NCI-H1417 (cell line): ENCODE data around the gene TEKT5.
"Not testable (repeated sequence)": the region's sequence is repeated elsewhere in the genome, so short reads cannot be mapped to it uniquely, and the experiment has no call there.

Source experiments
- DNase-seq, 3 experiments: peaks; one replicate each; lab custom pipeline; 2025; lab: John Stamatoyannopoulos, UW

The TEKT5 gene

GRCh38 chr16:10658943-10659342 lies 35.8 kb downstream of the TEKT5 start:
- no peak for DNase-seq

GRCh38 chr16:10657925-10658324 lies 36.8 kb downstream of the TEKT5 start:
- no peak for DNase-seq

- no peak for DNase-seq
These were observed 38.1 kb downstream of the TEKT5 start for GRCh38 chr16:10656618-10657017.

- no peak for DNase-seq
These were observed 39.2 kb downstream of the TEKT5 start for GRCh38 chr16:10655415-10655977.

GRCh38 chr16:10654592-10655414 lies 39.9 kb downstream of the TEKT5 start:
- DNase-seq, result no peak

- no peak for DNase-seq
These were observed 41.8 kb downstream of the TEKT5 start for GRCh38 chr16:10652730-10653590.

GRCh38 chr16:10649098-10649497 lies 45.6 kb downstream of the TEKT5 start:
- not testable (repeated sequence) for DNase-seq

- DNase-seq, result no peak
These were observed 46.9 kb downstream of the TEKT5 start for GRCh38 chr16:10647721-10648296.

- no peak for DNase-seq
These were observed 47.4 kb downstream of the TEKT5 start for GRCh38 chr16:10647264-10647720.

- DNase-seq, result no peak
These were observed 48.0 kb downstream of the TEKT5 start for GRCh38 chr16:10646581-10647263.

GRCh38 chr16:10646228-10646580 lies 48.5 kb downstream of the TEKT5 start:
- no peak for DNase-seq

GRCh38 chr16:10644092-10644491 lies 50.6 kb downstream of the TEKT5 start:
- DNase-seq, result no peak

- no peak for DNase-seq
These were observed 51.8 kb downstream of the TEKT5 start for GRCh38 chr16:10642964-10643363.

- no peak for DNase-seq
These were observed 52.5 kb downstream of the TEKT5 start for GRCh38 chr16:10641953-10642949.

GRCh38 chr16:10641555-10641952 lies 53.2 kb downstream of the TEKT5 start:
- DNase-seq, result no peak

GRCh38 chr16:10640934-10641333 lies 53.8 kb downstream of the TEKT5 start:
- DNase-seq, result no peak

- no peak for DNase-seq
These were observed 56.6 kb downstream of the TEKT5 start for GRCh38 chr16:10638101-10638500.

- DNase-seq, result no peak
These were observed 57.2 kb downstream of the TEKT5 start for GRCh38 chr16:10637337-10638037.

- no peak for DNase-seq
These were observed 59.2 kb downstream of the TEKT5 start for GRCh38 chr16:10635365-10636021.
